Measurements from ENCODE around the gene ARHGAP4.

Gene ARHGAP4

DNA sequence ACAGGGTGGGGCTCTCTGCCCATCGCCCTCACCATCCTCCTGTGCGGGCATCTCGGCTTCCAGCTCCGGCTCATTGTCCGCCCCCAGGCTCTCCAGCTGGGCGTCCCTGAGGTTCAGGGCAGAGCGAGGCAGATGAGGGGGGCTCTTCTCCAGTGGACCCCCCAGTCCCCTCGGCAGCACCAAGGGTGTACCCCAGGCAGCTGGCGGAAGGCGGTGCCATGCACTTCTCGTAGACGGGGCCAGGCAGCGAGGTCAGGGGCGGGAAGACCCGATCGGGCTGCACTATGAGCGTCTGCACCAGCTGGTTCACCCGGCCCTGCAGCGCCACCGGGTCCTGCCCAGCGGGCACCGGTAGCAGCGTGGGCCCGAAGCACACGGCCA, 16.1 kb downstream of the ARHGAP4 start:
- in situ Hi-C loops (cut with HindIII; ENCODE audit: low pct_unique_long_range_greater_than_20kb, low sequenced_read_pairs): no loop called here
- no peak for DNase-seq (ENCODE audit: low read depth in 1 of 2, low spot score in 1 of 2)
- TF ChIP-seq JUND (IDR thresholded peaks at IDR 0.05; ENCODE audit: low read depth): no peak

DNA sequence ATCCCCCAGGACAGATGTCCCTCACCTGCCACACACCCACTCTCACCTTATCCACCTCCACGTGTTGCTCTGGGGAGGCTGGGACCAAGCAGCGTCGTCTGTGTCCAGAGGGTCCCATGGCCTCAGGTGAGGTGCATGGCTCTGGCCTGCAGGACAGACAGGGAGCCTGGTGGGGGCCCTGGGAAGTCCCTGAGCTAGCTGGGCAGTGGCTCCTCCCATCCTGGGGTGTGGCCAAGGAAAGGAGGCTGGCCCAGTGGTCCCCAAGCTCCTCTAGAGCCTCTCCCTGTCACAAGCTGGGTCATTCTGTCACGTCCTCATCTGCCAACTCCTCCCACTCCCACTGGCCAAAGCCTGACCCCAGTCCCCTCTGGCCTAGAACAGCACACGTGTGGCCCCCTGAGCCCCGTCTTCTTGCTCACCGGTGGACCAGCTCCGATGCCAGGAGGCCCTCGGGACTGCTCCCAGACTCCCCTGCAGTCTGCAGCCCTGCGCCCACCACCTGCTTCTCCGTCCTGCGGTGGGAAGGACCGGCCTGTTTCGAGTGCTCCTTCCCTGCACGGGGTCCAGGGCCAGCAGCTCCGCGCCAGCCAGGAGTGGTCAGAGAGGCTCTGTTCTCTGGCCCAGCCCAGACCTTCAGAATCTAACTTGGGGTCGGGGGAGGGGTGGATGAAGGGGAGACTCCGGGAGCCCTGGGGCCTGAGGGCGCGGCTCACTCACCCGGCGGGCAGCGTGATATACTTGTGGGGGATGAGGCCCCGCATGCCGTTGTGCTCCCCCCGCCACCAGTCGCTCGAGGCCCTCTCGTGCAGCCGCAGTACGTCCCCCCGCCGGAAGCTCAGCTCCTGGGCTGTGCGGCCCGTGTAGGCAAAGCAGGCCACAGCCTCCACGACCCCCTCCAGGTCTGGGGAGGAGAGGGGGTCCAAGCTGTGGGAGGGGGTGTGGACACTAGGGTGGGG, 16.8 kb downstream of the ARHGAP4 start:
- no peak for DNase-seq (ENCODE audit: low read depth in 1 of 2, low spot score in 1 of 2)
- no peak for TF ChIP-seq JUND (IDR thresholded peaks at IDR 0.05; ENCODE audit: low read depth)
- in situ Hi-C loops (cut with HindIII; ENCODE audit: low pct_unique_long_range_greater_than_20kb, low sequenced_read_pairs): no loop called here

DNA sequence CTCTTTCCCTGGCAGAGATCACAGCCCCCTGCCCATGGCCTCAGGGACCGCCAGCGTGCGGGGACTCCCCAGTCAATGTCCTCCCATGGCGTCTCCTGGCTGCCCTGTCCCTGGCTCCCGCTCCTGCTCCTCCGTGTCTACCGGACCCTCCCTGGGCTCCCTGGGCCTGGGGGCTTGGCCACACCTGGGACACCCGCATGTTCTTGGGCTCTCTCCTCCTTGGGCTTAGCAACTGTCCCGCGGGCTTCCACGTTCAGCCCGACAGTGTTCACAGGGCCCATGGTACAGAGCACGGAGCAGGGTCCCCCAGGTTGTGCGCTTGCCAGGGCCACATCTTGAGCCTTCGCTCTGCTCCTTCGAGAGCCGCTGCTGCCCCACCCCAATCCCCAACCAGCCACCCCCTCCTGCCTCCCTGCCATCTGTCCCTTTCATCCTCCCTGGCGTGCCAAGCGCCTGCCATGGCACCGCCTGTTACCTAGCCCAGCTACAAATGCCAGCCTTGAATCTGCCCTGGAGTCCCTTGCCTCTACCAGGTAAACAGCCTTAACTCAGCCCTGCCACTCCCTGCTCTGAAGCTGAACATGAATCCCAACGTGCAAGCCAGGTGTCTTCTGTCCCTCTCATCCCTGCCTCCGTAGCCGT, 17.7 kb downstream of the ARHGAP4 start:
- in situ Hi-C loops (cut with HindIII; ENCODE audit: low pct_unique_long_range_greater_than_20kb, low sequenced_read_pairs): no loop called here
- no peak for DNase-seq (ENCODE audit: low read depth in 1 of 2, low spot score in 1 of 2)
- no peak for TF ChIP-seq JUND (IDR thresholded peaks at IDR 0.05; ENCODE audit: low read depth)

DNA sequence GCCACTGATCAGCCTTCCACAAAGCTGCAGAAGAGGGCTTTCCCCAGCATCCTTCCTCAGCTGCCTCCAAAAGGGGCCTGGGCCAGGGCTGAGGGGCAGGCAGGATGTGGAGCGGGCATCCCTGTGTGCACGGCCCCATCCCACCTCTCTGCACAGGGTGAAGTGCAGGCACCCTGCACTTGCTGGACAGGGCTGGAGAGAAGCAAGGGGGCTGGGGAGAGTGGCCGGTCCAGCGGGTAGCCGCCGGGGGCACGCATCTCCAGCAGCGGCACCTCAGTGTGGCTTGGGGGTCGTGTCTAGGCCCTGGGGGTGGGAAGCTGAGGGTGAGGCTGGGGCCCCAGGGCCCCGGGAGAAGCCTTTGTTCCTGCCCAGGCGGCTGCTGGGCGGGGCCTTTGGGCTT, 18.6 kb downstream of the ARHGAP4 start:
- no peak for TF ChIP-seq JUND (IDR thresholded peaks at IDR 0.05; ENCODE audit: low read depth)
- in situ Hi-C loops (cut with HindIII; ENCODE audit: low pct_unique_long_range_greater_than_20kb, low sequenced_read_pairs): no loop called here
- no peak for DNase-seq (ENCODE audit: low read depth in 1 of 2, low spot score in 1 of 2)

GRCh38 chrX:153906126-153906917, 19.7 kb downstream of the ARHGAP4 start:
- in situ Hi-C loops (cut with HindIII; ENCODE audit: low pct_unique_long_range_greater_than_20kb, low sequenced_read_pairs): no loop called here
- no peak for DNase-seq (ENCODE audit: low read depth in 1 of 2, low spot score in 1 of 2)
- no peak for TF ChIP-seq JUND (IDR thresholded peaks at IDR 0.05; ENCODE audit: low read depth)

DNA sequence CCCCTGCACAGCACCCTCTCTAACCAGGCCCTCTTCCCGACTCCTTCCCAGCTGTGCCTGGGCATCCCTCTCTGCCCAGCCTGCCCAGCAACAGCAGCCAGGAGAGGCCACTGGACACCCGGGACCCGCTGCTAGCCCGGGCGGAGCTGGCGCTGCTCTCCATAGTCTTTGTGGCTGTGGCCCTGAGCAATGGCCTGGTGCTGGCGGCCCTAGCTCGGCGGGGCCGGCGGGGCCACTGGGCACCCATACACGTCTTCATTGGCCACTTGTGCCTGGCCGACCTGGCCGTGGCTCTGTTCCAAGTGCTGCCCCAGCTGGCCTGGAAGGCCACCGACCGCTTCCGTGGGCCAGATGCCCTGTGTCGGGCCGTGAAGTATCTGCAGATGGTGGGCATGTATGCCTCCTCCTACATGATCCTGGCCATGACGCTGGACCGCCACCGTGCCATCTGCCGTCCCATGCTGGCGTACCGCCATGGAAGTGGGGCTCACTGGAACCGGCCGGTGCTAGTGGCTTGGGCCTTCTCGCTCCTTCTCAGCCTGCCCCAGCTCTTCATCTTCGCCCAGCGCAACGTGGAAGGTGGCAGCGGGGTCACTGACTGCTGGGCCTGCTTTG, 20.5 kb downstream of the ARHGAP4 start:
- in situ Hi-C loops (cut with HindIII; ENCODE audit: low pct_unique_long_range_greater_than_20kb, low sequenced_read_pairs): no loop called here
- TF ChIP-seq JUND (IDR thresholded peaks at IDR 0.05; ENCODE audit: low read depth): no peak

GRCh38 chrX:153903991-153904957, 21.8 kb downstream of the ARHGAP4 start, which contains the start of gene AVPR2:
TSS of gene AVPR2 (plus strand) at chrX:153904673. CDS start at chrX:153905146, 473 bp downstream.
- TF ChIP-seq JUND (IDR thresholded peaks at IDR 0.05; ENCODE audit: low read depth): no peak
- in situ Hi-C loops (cut with HindIII; ENCODE audit: low pct_unique_long_range_greater_than_20kb, low sequenced_read_pairs): no loop called here
- no peak for DNase-seq (ENCODE audit: low read depth in 1 of 2, low spot score in 1 of 2)

More for the DNA sequence above, 20.5 kb downstream of the ARHGAP4 start:
- no peak for DNase-seq (ENCODE audit: low read depth in 1 of 2, low spot score in 1 of 2)

- TF ChIP-seq JUND (IDR thresholded peaks at IDR 0.05; ENCODE audit: low read depth): no peak
- DNase-seq (ENCODE audit: low read depth in 1 of 2, low spot score in 1 of 2): no peak
- in situ Hi-C loops (cut with HindIII; ENCODE audit: low pct_unique_long_range_greater_than_20kb, low sequenced_read_pairs): no loop called here
These were observed 22.7 kb downstream of the ARHGAP4 start for GRCh38 chrX:153903238-153903980.

DNA sequence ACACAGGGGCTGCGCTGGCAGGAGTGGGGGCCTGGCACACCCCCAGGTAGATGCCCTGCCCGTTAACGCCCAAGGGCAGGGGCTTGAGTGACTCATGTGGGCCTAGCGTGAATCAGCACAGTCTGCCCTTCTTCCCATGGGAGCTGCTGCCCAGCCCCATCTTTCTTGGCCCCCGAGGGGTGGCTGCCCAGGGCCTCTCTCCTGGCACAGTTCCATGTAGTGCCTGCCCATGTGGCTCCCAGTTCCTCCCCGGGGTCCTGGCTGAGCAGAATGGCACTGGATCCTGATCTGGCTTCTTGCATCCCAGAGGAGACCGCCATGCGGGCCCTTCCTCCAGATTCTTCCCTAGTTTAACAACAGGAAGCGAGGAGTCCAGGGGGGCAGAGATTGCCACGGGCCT, 23.7 kb downstream of the ARHGAP4 start:
- in situ Hi-C loops (cut with HindIII; ENCODE audit: low pct_unique_long_range_greater_than_20kb, low sequenced_read_pairs): no loop called here
- no peak for TF ChIP-seq JUND (IDR thresholded peaks at IDR 0.05; ENCODE audit: low read depth)
- DNase-seq (ENCODE audit: low read depth in 1 of 2, low spot score in 1 of 2): no peak

DNA sequence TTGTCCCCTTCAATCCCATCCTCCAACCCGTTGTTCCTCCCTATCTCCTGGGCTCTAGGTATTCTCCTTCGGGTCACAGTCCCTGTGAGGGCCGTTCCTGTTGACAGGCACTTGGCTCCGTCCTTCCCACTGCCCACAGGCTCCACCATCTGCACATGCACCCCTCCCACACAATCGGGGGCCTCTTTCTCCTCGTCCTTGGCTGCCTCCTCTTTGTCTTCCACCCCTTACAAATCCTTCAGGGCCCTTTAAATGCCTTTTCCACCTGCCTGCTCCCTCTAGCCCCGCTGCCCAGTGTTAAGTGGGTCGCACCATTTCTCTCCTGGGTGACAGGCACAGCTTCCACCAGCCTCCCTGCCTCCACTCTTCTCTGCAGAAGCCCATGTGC, 24.3 kb downstream of the ARHGAP4 start:
- TF ChIP-seq JUND (IDR thresholded peaks at IDR 0.05; ENCODE audit: low read depth): no peak
- DNase-seq (ENCODE audit: low read depth in 1 of 2, low spot score in 1 of 2): no peak
- in situ Hi-C loops (cut with HindIII; ENCODE audit: low pct_unique_long_range_greater_than_20kb, low sequenced_read_pairs): no loop called here
